HEK293 (cell line): ENCODE measurements around the gene LUZP4.

Source experiments
- CTCF ChIP-seq: fragments of 450-650 bp; formaldehyde crosslinking; IDR thresholded peaks from 2 replicates; pipeline ENCODE4 v1.5.1; 2016; ENCODE audit warnings: missing biosample characterization, missing genetic modification characterization
- HOXA7 ChIP-seq: sonication (generic); formaldehyde crosslinking; IDR thresholded peaks from 2 replicates; pipeline ENCODE4 v1.8.1; 2022; ENCODE audit warnings: missing genetic modification reagents, borderline replicate concordance
- ZBTB21 ChIP-seq: fragments of 450-650 bp; formaldehyde crosslinking; IDR thresholded peaks from 2 replicates; pipeline ENCODE4 v1.5.1; 2017; ENCODE audit warnings: missing biosample characterization, missing genetic modification characterization
- ZNF10 ChIP-seq: fragments of 450-650 bp; formaldehyde crosslinking; IDR thresholded peaks from 2 replicates; pipeline ENCODE4 v1.5.1; 2017; ENCODE audit warnings: missing biosample characterization, missing genetic modification characterization
- ZNF155 ChIP-seq: fragments of 450-650 bp; formaldehyde crosslinking; IDR thresholded peaks from 2 replicates; pipeline ENCODE4 v1.5.1; 2016; ENCODE audit warnings: missing biosample characterization, missing genetic modification characterization
- ZNF175 ChIP-seq: fragments of 450-650 bp; formaldehyde crosslinking; IDR thresholded peaks from 2 replicates; pipeline ENCODE4 v1.5.1; 2016; ENCODE audit warnings: missing biosample characterization, missing genetic modification characterization
- ZNF274 ChIP-seq, 2 experiments: fragments of 200-500 bp in 1 of 2; fragments of 450-650 bp in 1 of 2; sonication (Bioruptor generic) in 1 of 2; formaldehyde crosslinking in 1 of 2; IDR thresholded peaks; 2 replicates each; pipeline versions ENCODE4 v1.5.1 to v1.6.1; 2014 to 2016; ENCODE audit warnings: borderline replicate concordance in 1 of 2, inconsistent platforms in 1 of 2, low read length in 1 of 2, missing biosample characterization in 1 of 2, missing genetic modification characterization in 1 of 2
- ZNF549 ChIP-seq: fragments of 450-650 bp; IDR thresholded peaks from 2 replicates; pipeline ENCODE4 v1.5.1; 2018; ENCODE audit warnings: missing biosample characterization, missing genetic modification characterization, mild to moderate bottlenecking, inconsistent platforms, moderate library complexity
- ZNF585B ChIP-seq: fragments of 450-650 bp; formaldehyde crosslinking; IDR thresholded peaks from 2 replicates; pipeline ENCODE4 v1.5.1; 2016; ENCODE audit warnings: missing biosample characterization, missing genetic modification characterization
- ZNF639 ChIP-seq: fragments of 450-650 bp; formaldehyde crosslinking; IDR thresholded peaks from 2 replicates; pipeline ENCODE4 v1.5.1; 2016; ENCODE audit warnings: missing biosample characterization, missing genetic modification characterization

- TF ChIP-seq HOXA7 (no peak), ZNF585B (tag by site-specific recombination) (no peak), CTCF (no peak), ZBTB21 (no peak), ZNF274 (IDR thresholded peaks at IDR 0.05; ENCODE audit: low read length) (no peak), ZNF274 (tag by site-specific recombination; IDR thresholded peaks at IDR 0.05; ENCODE audit: borderline replicate concordance) (no peak), ZNF639 (tag by site-specific recombination) (no peak), ZNF10 (no peak), ZNF155 (no peak), ZNF549 (tag by site-specific recombination) (no peak), ZNF175 (tag by site-specific recombination) (no peak)
Measured at GRCh38 chrX:115311601-115312001, 22.1 kb downstream of the LUZP4 start.
